Measurements from ENCODE around the gene RNU7-1. TPM values are rescaled to one million over a fixed set of nuclear protein-coding genes. Genes with fewer than 3 reads are reported as not detected.

RNU7-1 gene
- polyA plus RNA-seq, 5 donors, result 5.9 to 20.2 (median 7.9) TPM; not detected in 2

DNA sequence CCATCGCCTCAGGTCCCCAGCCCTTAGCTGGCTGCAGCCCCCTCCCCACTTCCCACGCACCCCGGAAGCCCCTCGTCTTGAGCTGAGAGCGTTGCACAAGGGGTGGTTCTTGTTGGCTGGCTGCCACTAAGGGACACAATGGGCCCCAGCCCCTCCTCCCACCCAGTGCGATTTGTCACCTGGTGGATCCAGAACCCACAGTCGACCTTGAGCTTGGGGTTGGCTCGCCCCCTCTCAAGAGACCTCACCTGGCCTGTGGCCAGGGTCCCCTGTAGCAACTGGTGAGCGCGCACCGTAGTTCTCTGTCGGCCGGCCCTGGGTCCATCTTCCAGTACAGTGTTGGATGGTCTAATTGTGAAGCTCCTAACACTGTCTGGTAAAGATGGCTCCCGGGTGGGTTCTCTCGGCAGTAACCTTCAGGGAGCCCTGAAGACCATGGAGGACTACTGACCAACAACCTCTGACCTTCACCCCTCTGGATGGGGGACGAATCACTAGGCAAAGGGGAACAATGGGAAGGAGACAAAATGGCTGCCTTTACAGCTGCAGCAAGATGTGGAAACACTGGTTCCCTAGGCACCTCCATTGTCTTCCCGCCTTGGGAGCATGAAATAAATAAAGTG, 20.3 kb downstream of the RNU7-1 start:
- no peak for DNase-seq

- DNase-seq, result no peak
Measured at GRCh38 chr12:6964605-6965025, 21.0 kb downstream of the RNU7-1 start.

GRCh38 chr12:6965026-6965661, 21.5 kb downstream of the RNU7-1 start:
- DNase-seq, result peak; percentile 79 to 84

DNA sequence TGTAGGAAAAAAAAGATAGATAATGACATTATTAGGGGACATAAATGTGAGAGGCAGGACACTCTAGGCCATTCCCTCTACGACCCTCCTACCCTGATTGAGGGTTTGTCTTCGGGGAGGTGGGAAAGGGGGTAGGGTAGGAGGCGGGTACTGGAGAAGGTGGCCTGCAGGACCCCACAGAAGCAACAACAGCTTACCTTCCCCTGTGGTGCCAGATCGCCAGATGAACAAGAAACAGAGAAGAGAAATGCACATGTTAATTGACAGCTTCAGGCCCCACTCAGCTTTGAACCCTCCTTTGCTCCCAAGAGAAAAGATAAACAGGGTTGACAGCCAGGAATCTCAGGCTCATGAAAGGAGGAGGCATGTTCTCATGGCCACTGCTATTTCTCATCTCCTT, 22.1 kb downstream of the RNU7-1 start:
- no peak for DNase-seq

DNA sequence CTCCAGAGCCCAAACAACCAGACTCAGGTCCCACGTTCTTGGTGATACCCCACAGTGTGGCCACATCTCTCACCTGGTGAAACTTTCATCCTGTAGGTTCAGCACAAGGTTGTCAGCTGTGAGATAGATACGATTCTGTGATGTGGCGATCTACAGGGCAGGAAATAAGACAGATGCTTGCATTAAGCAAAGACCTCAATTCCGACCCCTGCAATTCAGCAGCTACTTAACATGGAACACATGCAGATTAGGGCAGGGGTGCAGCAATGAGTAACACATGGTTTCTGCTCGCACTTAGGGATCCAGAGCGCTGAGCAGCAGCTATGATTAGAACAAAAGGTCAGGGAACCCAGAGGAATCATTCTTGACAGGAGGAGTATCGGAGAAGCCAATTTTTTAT, 22.7 kb downstream of the RNU7-1 start:
- no peak for DNase-seq

- DNase-seq, result no peak
Measured at GRCh38 chr12:6967651-6968100, 24.1 kb downstream of the RNU7-1 start.

DNA sequence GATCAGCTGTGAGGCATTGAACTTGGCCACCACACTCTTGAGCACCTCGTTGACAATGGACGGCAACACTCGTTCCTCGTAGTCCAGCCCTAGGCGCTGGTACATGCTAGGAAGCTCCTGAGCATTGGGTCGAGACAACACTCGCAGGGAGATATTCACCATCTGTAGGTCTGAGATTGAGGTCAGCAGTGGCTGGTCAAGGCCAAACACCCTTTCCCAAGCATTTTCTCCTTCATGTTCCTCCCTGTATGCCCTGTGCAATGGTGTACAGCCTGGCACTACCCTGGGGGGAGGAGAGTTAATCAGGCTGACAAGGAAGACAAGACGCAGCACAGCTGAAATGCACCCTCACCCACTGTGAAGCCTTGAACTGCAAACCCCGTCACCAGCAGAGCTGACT, 24.8 kb downstream of the RNU7-1 start:
- no peak for DNase-seq

GRCh38 chr12:6970096-6970527, 26.5 kb downstream of the RNU7-1 start:
- no peak for DNase-seq

- no peak for DNase-seq
Measured at GRCh38 chr12:6974180-6974579, 30.6 kb downstream of the RNU7-1 start.

- DNase-seq, result no peak
Measured at GRCh38 chr12:6975297-6976032, 31.8 kb downstream of the RNU7-1 start.

- DNase-seq, result no peak
Measured at GRCh38 chr12:6977653-6978052, 34.0 kb downstream of the RNU7-1 start.

- no peak for DNase-seq
Measured at GRCh38 chr12:6978188-6978587, 34.6 kb downstream of the RNU7-1 start.

DNA sequence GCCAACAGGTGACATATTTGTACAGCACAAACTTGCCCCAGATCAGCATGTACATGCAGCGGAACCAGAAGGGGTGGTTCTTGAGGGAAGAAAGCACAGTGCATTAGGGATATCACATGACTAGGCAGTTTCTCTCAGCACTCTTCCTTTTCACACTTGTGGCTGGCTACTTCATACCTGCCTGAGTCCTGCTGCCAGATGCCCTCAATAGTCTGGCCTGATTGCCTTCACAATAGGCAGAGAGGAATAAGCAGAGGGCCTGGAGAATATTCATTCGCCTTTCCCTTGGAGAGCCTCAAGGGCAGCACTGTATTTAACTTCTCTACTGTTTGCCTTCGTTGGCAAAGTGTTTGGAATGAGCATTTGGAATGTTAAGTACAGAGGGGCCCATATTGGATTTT, 35.0 kb downstream of the RNU7-1 start:
- DNase-seq, result peak in 1 of 2 donors; percentile 51

DNA sequence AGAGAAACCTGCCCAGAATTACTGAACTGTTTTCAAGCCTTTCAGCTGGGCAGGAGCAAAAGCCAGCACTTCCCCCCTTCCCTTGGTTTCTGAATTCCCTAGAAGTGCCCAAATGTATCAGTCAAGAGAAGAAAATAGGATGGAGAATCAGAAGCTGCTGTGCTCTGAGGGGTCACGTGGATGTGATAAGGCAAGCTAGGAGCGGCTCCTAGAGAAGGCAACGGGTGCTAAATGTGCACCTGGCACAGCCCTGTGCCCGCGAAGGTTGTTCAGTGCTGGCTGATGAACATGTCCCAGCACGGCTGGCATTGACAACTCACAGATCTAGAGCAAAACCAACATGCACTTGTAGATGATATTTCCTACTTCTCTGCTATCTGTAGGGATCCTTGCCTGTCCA, 35.4 kb downstream of the RNU7-1 start:
- DNase-seq, result no peak

DNA sequence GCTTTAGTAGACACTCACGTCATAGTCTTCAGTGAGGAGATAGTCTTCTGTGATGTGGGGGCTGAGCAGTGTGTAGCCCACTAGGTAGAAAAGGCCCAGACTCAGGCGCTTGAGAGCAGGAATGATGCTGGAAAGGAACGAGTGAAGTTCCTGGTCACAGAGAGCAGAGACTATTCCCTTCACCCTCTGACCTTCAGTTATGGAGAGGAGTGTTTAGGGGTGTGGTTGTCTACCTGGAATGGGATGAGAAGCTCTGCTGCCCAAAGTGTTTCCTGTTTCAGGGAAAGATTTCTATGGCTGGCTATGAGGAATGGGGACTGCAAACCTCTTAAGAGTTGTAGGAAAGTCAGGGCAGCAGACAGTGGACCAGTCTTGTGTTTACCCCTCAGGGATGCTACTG, 35.8 kb downstream of the RNU7-1 start:
- DNase-seq, result no peak

DNA sequence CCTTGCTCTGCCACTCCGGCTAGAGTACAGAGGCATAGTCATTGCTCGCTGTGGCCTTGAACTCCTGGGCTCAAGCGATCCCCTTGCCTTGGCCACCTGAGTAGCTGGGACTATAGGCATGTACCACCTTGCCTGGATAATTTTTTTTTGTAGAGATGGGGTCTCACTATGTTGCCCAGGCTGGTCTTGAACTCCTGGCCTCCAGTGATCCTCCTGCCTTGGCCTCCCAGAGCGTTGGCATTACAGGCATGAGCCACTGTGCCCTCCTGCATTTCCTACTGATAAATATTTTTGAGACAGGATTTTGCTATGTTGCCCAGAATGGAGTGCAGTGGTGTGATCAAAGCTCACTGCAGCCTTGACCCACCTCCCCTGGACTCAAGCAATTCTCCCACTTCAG, 36.5 kb downstream of the RNU7-1 start:
- DNase-seq, result no peak

DNA sequence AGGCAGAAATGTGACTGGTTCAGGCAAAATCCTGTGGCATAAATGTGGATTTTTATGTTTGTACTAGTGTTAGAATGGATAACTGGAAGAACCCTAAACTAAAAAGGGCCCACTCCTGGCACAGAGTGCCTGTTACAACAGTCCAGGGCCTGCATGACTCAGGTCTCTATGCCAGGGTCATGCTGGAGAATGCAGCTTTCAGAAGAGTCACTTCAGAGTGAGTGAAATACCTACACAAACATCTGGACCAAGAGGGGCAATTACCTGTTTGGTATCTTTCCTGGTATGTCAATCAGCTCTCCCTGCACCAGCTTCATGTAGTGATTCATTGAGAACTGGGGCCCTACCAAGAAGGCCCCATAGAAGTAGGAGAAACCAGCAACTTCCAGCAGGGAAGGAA, 37.1 kb downstream of the RNU7-1 start:
- DNase-seq, result no peak

GRCh38 chr12:6981152-6982052, 37.8 kb downstream of the RNU7-1 start:
- no peak for DNase-seq

DNA sequence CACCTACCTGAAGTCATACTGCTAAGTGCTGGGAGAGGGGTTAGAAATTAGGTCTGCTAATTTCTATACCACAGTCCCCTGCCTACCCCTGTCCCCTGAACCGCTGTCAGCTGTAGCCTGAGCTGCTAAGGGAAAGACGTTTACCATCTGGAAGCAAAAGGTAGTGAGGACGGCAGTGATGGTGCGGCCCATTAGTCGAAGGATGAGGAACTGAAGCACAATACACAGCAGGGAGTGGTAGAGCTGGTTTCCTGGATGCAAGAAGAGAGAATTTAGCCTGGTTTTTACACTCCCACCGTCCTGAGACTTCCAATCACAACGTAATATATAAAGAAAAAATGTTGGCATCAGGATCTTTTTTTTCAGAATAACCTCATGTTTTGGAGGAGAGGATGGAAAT, 38.9 kb downstream of the RNU7-1 start:
- DNase-seq, result no peak

DNA sequence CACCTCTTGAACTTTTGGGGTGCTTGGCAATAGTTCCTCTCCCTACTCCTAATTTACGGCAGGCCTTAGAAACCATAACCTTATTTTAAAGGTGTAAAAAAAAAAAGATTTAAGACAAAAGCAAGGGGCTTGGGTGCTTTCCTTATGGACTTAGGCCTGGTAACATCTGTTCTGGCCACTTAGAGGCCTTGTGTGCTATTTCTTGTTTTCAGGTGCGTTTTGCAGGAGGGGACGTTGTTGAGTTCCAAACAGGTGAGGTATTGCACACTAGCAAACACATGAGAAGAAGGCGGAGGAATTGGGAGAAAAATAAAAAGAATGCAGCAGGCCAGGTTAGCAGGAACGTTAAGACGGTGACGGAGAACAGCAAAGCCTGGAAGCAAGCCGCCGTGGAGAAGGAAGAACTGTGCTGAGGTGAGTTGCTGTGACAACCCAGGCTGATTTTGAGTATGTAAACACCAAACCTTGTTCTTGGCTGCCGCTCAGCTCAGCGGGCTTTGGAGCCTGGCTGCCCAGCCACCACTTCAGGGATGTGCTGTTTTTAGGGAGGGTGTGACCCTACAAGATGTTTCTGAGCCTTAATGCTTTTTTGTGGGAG, 44.4 kb downstream of the RNU7-1 start:
- peak; percentile 59 to 61 for DNase-seq

All from right lung (tissue), 5 donors.